Glutamatergic neuron (in vitro differentiated cells): Measurements from ENCODE around the gene KNSTRN. TPM values are rescaled to one million over a fixed set of nuclear protein-coding genes. Genes with fewer than 3 reads are reported as not detected.
A peak's percentile ranks its signal among the peaks of the same experiment; 100 is the strongest.

Experiments used
- DNase-seq: peaks from one replicate; pipeline ENCODE4 v3.0.0; 2022
- H3K27ac Mint-ChIP-seq: one replicate; pipeline ENCODE4 v1.8.0; 2020; ENCODE audit warnings: mild to moderate bottlenecking, mixed read lengths, inconsistent platforms; ENCODE audit not compliant: unreplicated experiment
- H3K27me3 Mint-ChIP-seq: one replicate; pipeline ENCODE4 v1.8.0; 2020; ENCODE audit warnings: mild to moderate bottlenecking, moderate library complexity, mixed read lengths, inconsistent platforms; ENCODE audit not compliant: unreplicated experiment
- H3K36me3 Mint-ChIP-seq: one replicate; pipeline ENCODE4 v1.8.0; 2020; ENCODE audit warnings: mild to moderate bottlenecking, mixed read lengths, inconsistent platforms; ENCODE audit not compliant: unreplicated experiment
- H3K4me1 Mint-ChIP-seq: one replicate; pipeline ENCODE4 v1.8.0; 2020; ENCODE audit warnings: mild to moderate bottlenecking, low read depth, mixed read lengths, inconsistent platforms; ENCODE audit not compliant: unreplicated experiment
- H3K4me3 Mint-ChIP-seq: one replicate; pipeline ENCODE4 v1.8.0; 2020; ENCODE audit warnings: mild to moderate bottlenecking, mixed read lengths, inconsistent platforms; ENCODE audit not compliant: unreplicated experiment
- H3K9me3 Mint-ChIP-seq: one replicate; pipeline ENCODE4 v1.8.0; 2020; ENCODE audit warnings: mild to moderate bottlenecking, moderate library complexity, mixed read lengths, inconsistent platforms; ENCODE audit not compliant: unreplicated experiment
- total RNA-seq: library from RNA; stranded (reverse); fragmentation: NEBNext Ultra II Directional; extraction: Animal tissue kit (Norgen Biotek cat#: 25700); gene quantifications from one replicate; pipeline ENCODE4 v1.2.1, GENCODE V29; 2021; ENCODE audit not compliant: unreplicated experiment
- TF ChIP-seq, protein P1 (sequence below): fragments of 200-600 bp; sonication (generic); IDR thresholded peaks from one replicate; pipeline ENCODE4 v1.5.0; 2021; ENCODE audit not compliant: partially characterized antibody, unreplicated experiment

Gene KNSTRN
- total RNA-seq, 1 donor from 2014 or later: 62.9 TPM

DNA sequence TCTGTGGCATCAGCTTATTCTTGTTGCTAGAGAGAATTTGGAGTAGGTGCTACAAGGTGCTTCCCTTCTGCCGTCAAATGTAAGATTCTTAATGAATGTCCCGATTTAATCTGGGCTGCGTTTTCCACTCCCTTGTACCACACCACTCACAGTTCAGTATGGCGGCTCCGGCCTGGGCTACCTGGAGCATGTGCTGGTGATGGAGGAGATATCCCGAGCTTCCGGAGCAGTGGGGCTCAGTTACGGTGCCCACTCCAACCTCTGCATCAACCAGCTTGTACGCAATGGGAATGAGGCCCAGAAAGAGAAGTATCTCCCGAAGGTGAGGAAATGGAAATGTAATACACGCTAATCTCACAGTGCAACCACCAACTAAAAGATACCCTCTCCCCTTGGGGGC, 28.0 kb downstream of the KNSTRN start:
- no peaks in the 10 kb centered on the region for H3K27me3 Mint-ChIP-seq
- no peak overlapping the region for H3K27ac Mint-ChIP-seq
- no peak for DNase-seq
- no peaks in the 10 kb centered on the region for H3K36me3 Mint-ChIP-seq
- peaks cover 5% of the 10 kb centered on the region for H3K9me3 Mint-ChIP-seq
- TF ChIP-seq, protein P1, sequence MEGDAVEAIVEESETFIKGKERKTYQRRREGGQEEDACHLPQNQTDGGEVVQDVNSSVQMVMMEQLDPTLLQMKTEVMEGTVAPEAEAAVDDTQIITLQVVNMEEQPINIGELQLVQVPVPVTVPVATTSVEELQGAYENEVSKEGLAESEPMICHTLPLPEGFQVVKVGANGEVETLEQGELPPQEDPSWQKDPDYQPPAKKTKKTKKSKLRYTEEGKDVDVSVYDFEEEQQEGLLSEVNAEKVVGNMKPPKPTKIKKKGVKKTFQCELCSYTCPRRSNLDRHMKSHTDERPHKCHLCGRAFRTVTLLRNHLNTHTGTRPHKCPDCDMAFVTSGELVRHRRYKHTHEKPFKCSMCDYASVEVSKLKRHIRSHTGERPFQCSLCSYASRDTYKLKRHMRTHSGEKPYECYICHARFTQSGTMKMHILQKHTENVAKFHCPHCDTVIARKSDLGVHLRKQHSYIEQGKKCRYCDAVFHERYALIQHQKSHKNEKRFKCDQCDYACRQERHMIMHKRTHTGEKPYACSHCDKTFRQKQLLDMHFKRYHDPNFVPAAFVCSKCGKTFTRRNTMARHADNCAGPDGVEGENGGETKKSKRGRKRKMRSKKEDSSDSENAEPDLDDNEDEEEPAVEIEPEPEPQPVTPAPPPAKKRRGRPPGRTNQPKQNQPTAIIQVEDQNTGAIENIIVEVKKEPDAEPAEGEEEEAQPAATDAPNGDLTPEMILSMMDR: no peak
- peaks cover 1% of the 10 kb centered on the region for H3K4me1 Mint-ChIP-seq
- H3K4me3 Mint-ChIP-seq: no peak overlapping the region

- Mint-ChIP-seq H3K27ac (no peak overlapping the region), H3K4me3 (peak overlapping the region; percentile 22), H3K9me3 (peaks cover 5% of the 10 kb centered on the region), H3K4me1 (no peaks in the 10 kb centered on the region), H3K27me3 (no peaks in the 10 kb centered on the region), H3K36me3 (no peaks in the 10 kb centered on the region)
- TF ChIP-seq, protein P1: no peak
- DNase-seq: no peak
Observed at GRCh38 chr15:40412095-40412759, 29.7 kb downstream of the KNSTRN start.

DNA sequence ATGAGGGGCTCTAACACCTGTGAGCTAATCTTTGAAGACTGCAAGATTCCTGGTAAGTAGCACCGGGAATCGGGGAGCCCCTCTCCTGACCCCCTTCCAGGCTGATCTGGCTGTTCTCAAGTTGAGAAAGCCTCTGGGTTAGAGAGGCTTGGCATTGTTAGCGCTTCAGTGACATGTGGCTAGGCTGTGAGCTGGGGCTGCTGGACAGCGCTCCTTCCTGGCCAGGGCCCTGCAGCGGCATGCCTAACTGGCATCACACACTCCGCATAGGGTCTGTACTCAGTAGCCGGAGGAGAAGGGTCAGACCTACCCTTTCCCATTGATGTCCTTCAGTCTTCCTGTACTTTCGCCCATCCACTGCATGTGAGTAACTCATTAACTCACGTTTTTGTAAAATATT, 30.5 kb downstream of the KNSTRN start:
- no peaks in the 10 kb centered on the region for H3K4me1 Mint-ChIP-seq
- H3K27ac Mint-ChIP-seq: no peak overlapping the region
- no peaks in the 10 kb centered on the region for H3K36me3 Mint-ChIP-seq
- H3K9me3 Mint-ChIP-seq: peaks cover 2% of the 10 kb centered on the region
- DNase-seq: no peak
- TF ChIP-seq, protein P1: no peak
- H3K4me3 Mint-ChIP-seq: no peak overlapping the region
- H3K27me3 Mint-ChIP-seq: no peaks in the 10 kb centered on the region

DNA sequence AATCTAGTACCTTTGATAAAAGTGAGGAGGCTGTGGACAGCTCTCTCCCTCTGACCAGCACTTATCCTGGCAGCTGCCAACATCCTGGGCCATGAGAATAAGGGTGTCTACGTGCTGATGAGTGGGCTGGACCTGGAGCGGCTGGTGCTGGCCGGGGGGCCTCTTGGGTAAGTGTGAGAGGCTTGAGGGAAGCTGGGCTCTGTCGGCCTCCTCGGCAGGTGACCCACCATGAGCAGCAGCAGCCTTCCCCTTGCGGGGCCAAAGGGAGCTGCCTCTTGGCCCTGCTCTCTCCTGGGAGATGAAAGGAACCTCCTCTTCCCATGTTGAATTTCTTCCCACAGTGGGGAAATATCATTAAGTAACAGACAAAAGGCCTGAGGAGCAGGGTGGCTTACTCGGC, 32.3 kb downstream of the KNSTRN start:
- Mint-ChIP-seq H3K4me3 (no peak overlapping the region), H3K36me3 (no peaks in the 10 kb centered on the region), H3K4me1 (no peaks in the 10 kb centered on the region), H3K27me3 (no peaks in the 10 kb centered on the region), H3K27ac (no peak overlapping the region), H3K9me3 (peaks cover 2% of the 10 kb centered on the region)
- TF ChIP-seq, protein P1: no peak
- DNase-seq: no peak

DNA sequence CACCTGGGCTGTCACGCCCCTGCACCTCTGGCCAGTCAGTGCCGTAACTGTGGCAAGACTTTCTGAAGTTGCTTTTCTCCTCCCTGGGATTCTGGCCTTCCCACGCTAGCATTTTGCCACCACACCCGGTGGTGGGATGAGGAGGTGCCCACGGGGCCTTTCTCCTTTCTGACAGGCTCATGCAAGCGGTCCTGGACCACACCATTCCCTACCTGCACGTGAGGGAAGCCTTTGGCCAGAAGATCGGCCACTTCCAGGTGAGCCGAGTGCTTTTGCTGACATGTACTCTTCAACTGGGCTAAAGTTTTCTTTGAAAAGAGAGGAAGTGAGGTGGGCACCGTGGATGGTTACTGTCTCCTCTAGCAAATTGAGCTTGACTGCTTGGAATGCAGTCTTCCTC, 32.7 kb downstream of the KNSTRN start:
- Mint-ChIP-seq H3K4me1 (no peaks in the 10 kb centered on the region), H3K36me3 (no peaks in the 10 kb centered on the region), H3K4me3 (no peak overlapping the region), H3K27me3 (no peaks in the 10 kb centered on the region), H3K9me3 (peaks cover 2% of the 10 kb centered on the region), H3K27ac (no peak overlapping the region)
- no peak for DNase-seq
- TF ChIP-seq, protein P1: no peak
